ENCODE results near the gene ARL16. TPM values are rescaled to one million over a fixed set of nuclear protein-coding genes. Genes with fewer than 3 reads are reported as not detected.
A peak's percentile ranks its signal among the peaks of the same experiment; 100 is the strongest.

Gene ARL16
- total and polyA plus RNA-seq, 2 of the 4 experiments (the other 2 are of a cell fraction): 51.1 to 77.9 TPM

DNA sequence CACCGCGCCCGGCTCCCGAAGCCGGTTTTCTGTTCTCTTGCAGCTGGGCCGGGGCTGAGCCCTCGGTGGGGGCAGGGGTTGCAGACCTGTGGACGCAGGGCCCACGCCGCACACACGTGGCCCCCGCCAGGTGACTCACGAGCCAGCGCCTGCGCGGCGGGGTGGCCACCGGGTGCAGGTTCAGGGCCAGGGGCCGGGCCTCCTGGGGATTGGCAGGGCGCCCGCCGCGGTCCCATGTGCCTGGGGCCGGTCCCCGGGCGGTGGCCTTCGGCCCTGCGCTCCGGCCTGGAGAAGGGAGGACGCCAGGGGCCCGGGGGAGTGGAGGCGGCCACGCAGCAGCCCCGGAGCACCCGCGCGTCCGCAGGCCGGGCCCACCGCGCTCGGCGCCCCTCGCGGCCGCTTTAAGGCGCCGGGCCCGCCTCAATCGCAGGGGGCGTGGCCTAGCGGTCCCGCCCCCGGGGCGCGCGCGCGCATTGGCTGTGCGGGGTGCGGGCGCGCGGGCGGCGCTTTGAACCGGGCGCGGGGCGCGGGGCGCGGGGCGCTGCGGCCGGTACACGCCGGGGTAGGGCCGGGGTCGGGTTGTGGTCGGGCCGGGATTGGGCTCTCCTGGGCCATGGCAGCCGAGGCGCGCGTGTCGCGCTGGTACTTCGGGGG is 28.3 kb upstream of the ARL16 start, which contains the start of gene SLC25A10:
TSS of gene SLC25A10 (plus strand) at position 471 of the 654 bp plus-strand sequence. CDS start at position 614, 143 bp downstream.
- Histone ChIP-seq H2BK20ac (ENCODE audit: low read depth, low read length) (no peak within 1 kb of the TSS), H2AK5ac (ENCODE audit: low read depth, low read length) (0 out of 2 replicates have a peak within 1 kb of the TSS, but pooled peaks have one; percentile 38), H3K27ac (ENCODE audit: insufficient read depth, low read length) (peak within 1 kb of the TSS; percentile 45; the same call in 1 of the 2 replicates), H3K9ac (ENCODE audit: low read depth, low read length) (peak within 1 kb of the TSS; percentile 46), H4K20me1 (ENCODE audit: insufficient read depth, low read length) (no peaks in the 10 kb centered on the region; the same call in 1 of the 2 replicates), H2BK5ac (ENCODE audit: low read depth, low read length, poor library complexity, severe bottlenecking) (peak within 1 kb of the TSS; percentile 60), H3K18ac (ENCODE audit: low read depth, low read length) (no peak within 1 kb of the TSS), H3K27me3 (ENCODE audit: control insufficient read depth, insufficient read depth, low read length) (no peaks in the 10 kb centered on the region), H2BK15ac (ENCODE audit: low read depth, low read length) (no peak within 1 kb of the TSS), H3K4me3 (ENCODE audit: insufficient read depth, low read depth, low read length) (peak within 1 kb of the TSS; percentile 87), H4K8ac (ENCODE audit: low read depth in 2 of 2, low read length in 2 of 2) (peak within 1 kb of the TSS in 1 of 2 experiments; percentile 74; a peak in 1 of 4 replicates), H2AFZ (replicated peaks; ENCODE audit: low read length, poor library complexity) (peak within 1 kb of the TSS; percentile 96), H3K79me1 (ENCODE audit: low read depth in 1 of 2, low read length in 2 of 2) (peaks cover 14 to 36% of the 10 kb centered on the region in 2 experiments), H3K9me3 (ENCODE audit: control insufficient read depth, insufficient read depth, low read length) (no peaks in the 10 kb centered on the region), H3K23ac (ENCODE audit: low read depth, low read length) (peak within 1 kb of the TSS; percentile 71), H3K4me2 (ENCODE audit: low read depth, low read length) (peak within 1 kb of the TSS; percentile 89), H2AK9ac (replicated peaks; ENCODE audit: low read depth, low read length, poor library complexity) (peak within 1 kb of the TSS; percentile 95), H4K5ac (ENCODE audit: low read depth, low read length) (no peak within 1 kb of the TSS), H3K36me3 (ENCODE audit: control insufficient read depth, insufficient read depth, low read length) (peaks cover 4% of the 10 kb centered on the region; the same call in 1 of the 2 replicates), H3K4me1 (ENCODE audit: control insufficient read depth, insufficient read depth, low read length) (peaks cover 18% of the 10 kb centered on the region), H3K9me1 (ENCODE audit: insufficient read depth, low read length) (peaks cover 8% of the 10 kb centered on the region), H3K56ac (ENCODE audit: extremely low read depth, insufficient read depth, low read length) (no peak within 1 kb of the TSS), H4K91ac (ENCODE audit: insufficient read depth, low read depth, low read length) (no peak within 1 kb of the TSS), H3K4ac (ENCODE audit: low read depth, low read length) (no peak within 1 kb of the TSS), H2BK120ac (ENCODE audit: low read depth, low read length) (no peak within 1 kb of the TSS), H3K14ac (replicated peaks; ENCODE audit: low read depth, low read length) (no peak within 1 kb of the TSS; the same call in 1 of the 2 replicates)
- 1% methylated on average over 26 of the region's 89 CpGs; no CpG with 5 or more reads in 1 of the 2 experiments for WGBS, 2 experiments (ENCODE audit: extremely low coverage in 2 of 2, insufficient read length in 1 of 2)
- intact Hi-C loops (cut with micrococcal nuclease) (no loop called here), dilution Hi-C loops (cut with HindIII; ENCODE audit: low sequenced_read_pairs, unreplicated experiment) (no loop called here), in situ Hi-C loops (cut with MboI; ENCODE audit: low sequenced_read_pairs) (no loop called here)
- DNase-seq (peak; percentile 64), ATAC-seq (ENCODE audit: low read depth) (peak; percentile 94)
- BruUV-seq (replicated peaks): no TSS peak
- TF ChIP-seq CHD1 (IDR thresholded peaks at IDR 0.05; ENCODE audit: low read depth, low read length): no peak
- TF ChIP-seq MXI1 (IDR thresholded peaks at IDR 0.05; ENCODE audit: borderline replicate concordance, low read depth, low read length): peak; percentile 57; the same call in 1 of the 2 replicates
- TF ChIP-seq BHLHE40 (IDR thresholded peaks at IDR 0.05; ENCODE audit: low read depth, low read length): peak; percentile 28
- TF ChIP-seq SMC3 (IDR thresholded peaks at IDR 0.05; ENCODE audit: low read depth, low read length): no peak
- TF ChIP-seq, protein P1, sequence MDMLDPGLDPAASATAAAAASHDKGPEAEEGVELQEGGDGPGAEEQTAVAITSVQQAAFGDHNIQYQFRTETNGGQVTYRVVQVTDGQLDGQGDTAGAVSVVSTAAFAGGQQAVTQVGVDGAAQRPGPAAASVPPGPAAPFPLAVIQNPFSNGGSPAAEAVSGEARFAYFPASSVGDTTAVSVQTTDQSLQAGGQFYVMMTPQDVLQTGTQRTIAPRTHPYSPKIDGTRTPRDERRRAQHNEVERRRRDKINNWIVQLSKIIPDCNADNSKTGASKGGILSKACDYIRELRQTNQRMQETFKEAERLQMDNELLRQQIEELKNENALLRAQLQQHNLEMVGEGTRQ (IDR thresholded peaks at IDR 0.05; ENCODE audit: low read depth, low read length): peak; percentile 77
- TF ChIP-seq FOS (IDR thresholded peaks at IDR 0.05; ENCODE audit: low read depth, low read length): peak; percentile 33; the same call in 1 of the 2 replicates
- POLR2A ChIA-PET (ENCODE audit: unreplicated experiment): no interaction called here
- CTCF ChIA-PET: no interaction called here

Measured in IMR-90 (cell line).